ENCODE data around the gene THSD4. TPM values are rescaled to one million over a fixed set of nuclear protein-coding genes. Genes with fewer than 3 reads are reported as not detected.

THSD4 gene
- total and polyA plus RNA-seq, 2 of the 4 experiments (the other 2 are of a cell fraction) = 25.5 to 31.1 TPM

DNA sequence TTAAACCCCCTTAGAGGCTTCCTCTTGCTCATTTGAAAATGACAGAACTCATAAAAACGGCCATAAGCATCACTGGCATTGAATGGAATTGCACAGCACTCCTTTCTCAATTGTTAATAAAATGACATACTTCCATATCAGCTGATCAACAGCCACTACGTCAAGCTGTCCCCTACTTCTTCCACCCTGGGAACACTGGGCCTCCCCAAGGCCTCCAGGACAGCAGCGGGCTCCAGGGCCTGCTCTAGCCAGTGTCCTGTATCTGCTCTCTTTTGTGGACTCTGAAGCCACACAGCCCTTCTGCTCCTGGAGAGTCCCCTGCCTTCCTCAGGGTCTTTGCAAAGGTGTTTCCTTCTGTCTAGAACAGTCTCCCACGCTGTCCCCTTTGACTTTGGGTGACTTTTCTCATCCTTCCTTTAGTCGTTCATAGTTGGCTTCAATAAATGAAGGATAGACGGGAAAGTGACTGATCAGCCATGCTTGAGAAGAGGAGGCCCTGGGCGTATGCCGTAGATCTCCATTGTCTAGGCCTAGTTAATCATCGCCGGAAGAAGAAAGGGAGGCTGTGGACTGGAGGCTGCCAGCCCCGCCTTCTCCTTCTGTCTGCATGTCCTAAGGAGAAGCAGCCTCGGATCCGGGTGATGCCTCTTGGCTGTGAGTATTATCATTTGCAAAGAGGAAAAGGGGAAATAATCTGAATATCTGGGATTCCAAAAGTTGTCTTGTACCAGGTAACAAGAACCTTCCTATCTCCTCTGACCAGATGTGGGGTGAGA is 4.7 kb upstream of the THSD4 start:
- 85% methylated on average over 3 of the region's 13 CpGs; no CpG with 5 or more reads in 1 of the 2 experiments for WGBS, 2 experiments (ENCODE audit: extremely low coverage in 2 of 2, insufficient read length in 1 of 2)
- Histone ChIP-seq H3K9ac (ENCODE audit: low read depth, low read length) (no peak overlapping the region), H2BK5ac (ENCODE audit: low read depth, low read length, poor library complexity, severe bottlenecking) (no peak overlapping the region), H2AK5ac (ENCODE audit: low read depth, low read length) (peak overlapping the region; percentile 66), H3K4ac (ENCODE audit: low read depth, low read length) (peak overlapping the region; percentile 72), H3K56ac (ENCODE audit: extremely low read depth, insufficient read depth, low read length) (no peak overlapping the region), H3K4me2 (ENCODE audit: low read depth, low read length) (no peak overlapping the region), H4K5ac (ENCODE audit: low read depth, low read length) (peak overlapping the region; percentile 61; the same call in 1 of the 2 replicates), H3K9me1 (ENCODE audit: insufficient read depth, low read length) (peaks cover 10% of the 10 kb centered on the region; the same call in 1 of the 2 replicates), H3K18ac (ENCODE audit: low read depth, low read length) (peak overlapping the region; percentile 66; the same call in 1 of the 2 replicates), H3K27me3 (ENCODE audit: control insufficient read depth, insufficient read depth, low read length) (no peaks in the 10 kb centered on the region), H2BK20ac (ENCODE audit: low read depth, low read length) (peak overlapping the region; percentile 84), H4K20me1 (ENCODE audit: insufficient read depth, low read length) (no peaks in the 10 kb centered on the region), H3K23ac (ENCODE audit: low read depth, low read length) (0 out of 2 replicates have a peak overlapping the region, but pooled peaks have one; percentile 35), H2BK120ac (ENCODE audit: low read depth, low read length) (peak overlapping the region; percentile 80), H3K14ac (replicated peaks; ENCODE audit: low read depth, low read length) (peak overlapping the region; percentile 83), H3K27ac (ENCODE audit: insufficient read depth, low read length) (no peak overlapping the region), H4K8ac (ENCODE audit: low read depth in 2 of 2, low read length in 2 of 2) (peak overlapping the region in 1 of 2 experiments; percentile 68; a peak in 3 of 4 replicates), H3K36me3 (ENCODE audit: control insufficient read depth, insufficient read depth, low read length) (no peaks in the 10 kb centered on the region), H2BK15ac (ENCODE audit: low read depth, low read length) (peak overlapping the region; percentile 30; the same call in 1 of the 3 replicates), H3K4me3 (ENCODE audit: insufficient read depth, low read depth, low read length) (no peak overlapping the region), H2AFZ (replicated peaks; ENCODE audit: low read length, poor library complexity) (no peak overlapping the region), H3K4me1 (ENCODE audit: control insufficient read depth, insufficient read depth, low read length) (peaks cover 16% of the 10 kb centered on the region), H4K91ac (ENCODE audit: insufficient read depth, low read depth, low read length) (peak overlapping the region; percentile 21), H3K9me3 (ENCODE audit: control insufficient read depth, insufficient read depth, low read length) (no peaks in the 10 kb centered on the region), H3K79me1 (ENCODE audit: low read depth in 1 of 2, low read length in 2 of 2) (peaks cover 0 to 5% of the 10 kb centered on the region in 2 experiments; a peak in 1 of 4 replicates), H2AK9ac (replicated peaks; ENCODE audit: low read depth, low read length, poor library complexity) (peak overlapping the region; percentile 20)
- DNase-seq (no peak), ATAC-seq (ENCODE audit: low read depth) (no peak)
- POLR2A ChIA-PET (ENCODE audit: unreplicated experiment) = no interaction called here
- TF ChIP-seq RFX5 (IDR thresholded peaks at IDR 0.05; ENCODE audit: low read depth, low read length) = no peak
- no peak for TF ChIP-seq RCOR1 (IDR thresholded peaks at IDR 0.05; ENCODE audit: insufficient replicate concordance, low read length)
- no peak for TF ChIP-seq MAZ (IDR thresholded peaks at IDR 0.05; ENCODE audit: borderline replicate concordance, low read depth, low read length)
- no TSS peak for BruUV-seq (replicated peaks)
- intact Hi-C loops (cut with micrococcal nuclease) (no loop called here), in situ Hi-C loops (cut with MboI; ENCODE audit: low sequenced_read_pairs) (loop anchor here (5.0 kb wide), 3 partner anchors 98 to 697 kb away; no protein-coding TSS in a partner anchor), dilution Hi-C loops (cut with HindIII; ENCODE audit: low sequenced_read_pairs, unreplicated experiment) (no loop called here)
- CTCF ChIA-PET = no interaction called here

All from IMR-90 (cell line).